Activated effector memory CD4-positive, alpha-beta T cell treated with Interleukin-2 at 50 U/mL for 16 hours (primary cell): Measurements from ENCODE around the gene TYSND1.
"Not testable (repeated sequence)": the region's sequence is repeated elsewhere in the genome, so short reads cannot be mapped to it uniquely, and the experiment has no call there.

Experiments used
- DNase-seq: peaks from one replicate; pipeline ENCODE4 v3.0.0-alpha.2; 2020

TYSND1 gene

DNA sequence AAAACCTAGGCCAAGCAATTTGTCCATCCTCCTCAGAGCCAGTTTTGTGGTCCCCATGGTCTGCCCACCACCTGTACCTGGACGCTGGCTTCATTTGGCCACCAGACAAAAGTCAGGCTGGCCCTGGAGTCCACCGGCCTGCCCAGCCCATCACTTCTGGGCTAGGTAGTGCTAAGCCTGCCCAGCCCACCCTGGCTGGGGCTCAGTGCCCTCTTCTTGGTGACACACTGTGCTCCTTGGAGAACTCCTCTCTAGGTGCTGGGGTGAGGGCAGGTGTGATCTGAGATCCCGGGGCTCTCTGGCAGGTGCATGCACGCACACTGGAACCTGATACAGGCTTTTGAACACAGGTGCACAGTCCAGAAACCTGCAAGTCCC, 15.0 kb downstream of the TYSND1 start:
- no peak for DNase-seq

DNA sequence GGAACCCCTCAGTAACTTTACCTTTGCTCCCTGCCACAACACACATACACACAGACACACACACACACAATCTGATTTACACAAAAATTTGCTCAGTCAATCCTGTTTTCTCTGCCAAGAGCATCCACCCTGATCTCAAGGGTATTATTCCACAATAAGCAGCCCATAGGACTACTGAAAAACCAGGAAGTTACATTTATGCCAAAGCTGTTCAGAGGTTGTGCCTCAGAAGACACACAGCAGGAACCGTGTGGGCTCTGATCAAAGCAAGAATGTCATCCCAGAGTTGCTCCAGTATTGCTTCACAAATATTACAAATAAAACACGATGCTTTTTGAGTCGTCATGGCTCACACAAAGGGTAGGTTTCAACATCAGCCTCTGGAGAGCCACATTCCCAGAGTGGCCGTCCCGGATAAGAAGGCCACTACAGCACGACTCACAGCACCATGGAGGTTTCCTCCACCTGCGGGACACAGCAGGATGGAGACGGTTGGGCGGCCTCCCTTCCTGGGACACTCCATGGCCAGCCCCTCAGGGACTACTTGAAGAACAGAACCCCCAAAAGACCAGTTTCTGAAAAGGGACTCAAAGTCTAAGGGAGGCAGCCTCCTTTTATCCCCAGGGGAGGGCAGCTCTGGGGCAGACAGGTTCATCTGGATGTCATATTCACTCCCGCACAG, 15.5 kb downstream of the TYSND1 start:
- no peak for DNase-seq

DNA sequence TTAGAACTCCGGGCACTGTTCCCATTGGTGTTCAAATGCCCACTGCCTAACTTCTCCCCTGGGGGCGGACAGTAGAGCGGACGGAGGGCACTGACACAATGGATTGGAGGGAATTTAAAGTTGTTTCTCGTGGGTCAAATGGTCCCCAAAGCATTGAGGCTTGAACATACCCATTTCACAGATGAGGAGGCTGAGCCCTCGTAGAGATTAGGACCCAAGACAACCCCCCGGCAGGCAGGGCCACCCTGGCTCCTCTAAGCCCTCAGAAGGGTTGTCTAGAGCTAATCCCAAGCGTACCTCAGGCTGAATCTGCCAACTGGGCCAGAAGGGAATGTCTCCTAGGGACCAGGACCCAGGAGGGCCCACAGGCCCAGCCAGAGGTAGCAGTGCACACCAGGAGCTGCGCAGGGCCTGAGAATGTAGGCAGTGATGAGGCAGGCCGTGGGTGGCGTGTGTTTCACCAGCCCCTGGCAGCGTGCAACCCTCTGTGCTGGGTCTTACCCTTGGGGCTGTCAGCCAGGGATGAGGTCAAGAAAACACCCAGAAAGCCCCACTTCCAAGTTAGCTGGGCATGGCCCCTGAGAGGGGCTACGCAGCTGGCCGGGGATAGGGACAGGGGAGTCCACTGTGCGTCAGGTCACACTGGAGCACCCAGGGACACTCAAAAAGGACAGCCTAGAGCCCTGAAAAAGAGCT, 19.7 kb downstream of the TYSND1 start:
- DNase-seq = no peak

DNA sequence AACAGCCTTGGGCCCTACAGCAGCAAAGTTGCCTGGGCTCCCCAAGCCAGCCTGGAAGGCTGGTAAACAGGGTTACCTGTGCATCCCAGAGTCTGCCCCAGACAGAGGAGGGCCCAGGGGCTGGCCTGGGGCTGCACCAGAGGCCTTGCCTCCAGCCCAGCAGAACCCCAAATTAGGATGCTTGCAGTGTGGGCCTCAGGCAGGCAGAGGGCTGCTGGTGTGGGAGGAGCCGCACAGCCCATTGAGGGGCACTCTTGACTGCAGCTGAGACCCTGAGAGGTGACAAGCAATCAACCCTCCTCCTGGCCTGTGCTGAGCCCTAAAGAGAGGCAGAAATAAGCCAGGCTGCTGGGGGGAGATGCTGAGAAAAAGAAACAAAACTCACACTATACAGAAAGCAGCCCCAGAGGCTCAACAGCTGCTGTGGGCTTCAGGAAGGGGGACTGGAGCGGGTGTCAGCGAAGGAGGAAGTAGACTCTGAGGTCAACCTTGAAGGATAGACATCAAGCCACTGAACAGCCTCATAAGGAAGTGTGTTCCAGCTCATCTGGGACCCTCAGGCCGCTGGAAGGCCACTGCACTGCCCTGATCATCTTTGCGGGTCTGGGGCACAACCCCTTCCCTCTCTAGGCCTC, 20.5 kb downstream of the TYSND1 start:
- no peak for DNase-seq

DNA sequence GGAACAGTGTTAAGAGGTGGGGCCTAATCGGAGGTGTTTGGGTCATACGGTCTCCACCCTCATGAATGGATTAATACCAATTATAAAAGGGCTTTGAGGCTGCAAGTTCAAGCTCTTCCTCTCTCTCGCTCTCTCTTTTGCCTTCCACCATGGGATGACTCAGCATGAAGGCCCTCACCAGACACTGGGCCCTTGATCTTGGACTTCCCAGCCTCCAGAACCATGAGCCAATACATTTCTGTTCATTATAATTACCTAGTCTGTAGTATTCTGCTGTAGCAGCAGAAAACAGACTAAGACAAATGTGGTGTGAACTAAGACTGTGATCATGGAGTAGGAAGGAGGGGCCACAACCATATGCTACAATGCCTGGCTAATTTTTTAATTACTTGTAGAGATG, 21.6 kb downstream of the TYSND1 start:
- no peak for DNase-seq

DNA sequence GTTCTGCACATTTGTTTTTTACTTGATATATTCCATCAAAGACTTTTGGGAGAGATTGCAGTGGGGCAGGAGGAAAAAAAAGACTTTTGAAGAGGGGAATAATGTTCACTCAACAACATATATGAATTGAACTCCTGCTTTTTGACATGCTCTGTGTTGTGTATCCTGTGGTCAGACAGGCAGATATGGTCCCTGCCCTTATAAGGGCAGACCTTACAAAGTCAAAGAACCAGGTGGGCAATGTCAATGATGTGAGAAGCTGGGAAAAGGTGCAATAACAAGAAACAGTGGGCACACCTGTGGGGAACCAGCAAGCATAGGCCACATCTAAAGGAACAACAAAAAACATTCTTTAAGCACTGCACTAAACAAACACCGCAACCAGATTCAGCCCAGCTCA, 22.1 kb downstream of the TYSND1 start:
- no peak for DNase-seq

DNA sequence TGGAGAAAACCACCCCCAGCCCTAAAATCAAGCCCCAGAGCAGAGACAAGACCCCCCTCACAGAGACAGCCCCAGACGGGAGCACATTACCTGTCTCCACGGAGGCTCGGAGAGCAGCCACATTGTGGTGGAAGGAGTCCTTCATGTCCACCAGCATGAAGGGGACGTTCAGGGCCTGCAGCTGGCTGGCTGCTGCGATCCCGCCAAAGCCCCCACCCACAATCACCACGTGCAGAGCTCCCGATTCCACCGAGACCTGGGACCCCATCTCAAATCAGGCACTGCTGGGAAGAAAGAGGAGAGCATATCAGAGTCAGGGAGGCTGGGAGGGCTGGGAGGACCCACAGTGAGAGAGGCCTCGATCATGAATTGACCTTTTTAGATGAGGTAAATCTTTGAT, 22.7 kb downstream of the TYSND1 start:
- DNase-seq = no peak

DNA sequence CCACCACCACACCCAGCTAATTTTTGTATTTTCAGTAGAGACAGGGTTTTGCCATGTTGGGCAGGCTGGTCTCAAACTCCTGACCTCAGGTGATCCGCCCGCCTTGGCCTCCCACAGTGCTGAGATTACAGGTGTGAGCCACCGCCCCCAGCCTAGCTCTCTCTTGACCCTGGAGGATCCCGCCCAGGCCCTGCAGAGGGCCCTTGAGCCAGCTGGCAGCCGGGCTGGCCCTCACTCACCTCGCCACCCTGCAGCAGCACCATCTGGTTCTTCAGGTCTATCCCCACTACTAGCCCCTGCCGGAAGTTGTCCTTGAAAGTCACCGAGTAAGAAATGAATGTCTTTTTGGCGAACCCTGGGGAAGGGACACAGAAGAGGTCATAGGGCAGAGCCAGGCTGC, 23.3 kb downstream of the TYSND1 start:
- not testable (repeated sequence) for DNase-seq

DNA sequence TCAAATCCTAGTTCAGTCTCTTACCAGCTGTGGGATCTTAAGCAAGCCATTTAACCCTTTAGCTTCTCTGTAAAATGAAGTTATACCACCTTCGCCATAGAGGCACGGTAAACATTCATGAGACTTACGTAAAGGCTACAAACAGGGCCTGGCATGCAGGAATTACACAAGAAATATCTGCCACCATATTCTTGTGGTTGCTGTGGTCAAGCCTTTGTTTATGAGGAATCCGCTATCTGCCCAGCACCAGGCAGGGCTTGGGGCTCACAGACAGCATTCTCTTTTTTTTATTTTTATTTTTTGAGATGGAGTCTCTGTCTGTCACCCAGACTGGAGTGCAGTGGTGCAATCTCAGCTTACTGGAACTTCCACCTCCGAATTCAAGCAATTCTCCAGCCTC, 23.8 kb downstream of the TYSND1 start:
- DNase-seq = no peak

DNA sequence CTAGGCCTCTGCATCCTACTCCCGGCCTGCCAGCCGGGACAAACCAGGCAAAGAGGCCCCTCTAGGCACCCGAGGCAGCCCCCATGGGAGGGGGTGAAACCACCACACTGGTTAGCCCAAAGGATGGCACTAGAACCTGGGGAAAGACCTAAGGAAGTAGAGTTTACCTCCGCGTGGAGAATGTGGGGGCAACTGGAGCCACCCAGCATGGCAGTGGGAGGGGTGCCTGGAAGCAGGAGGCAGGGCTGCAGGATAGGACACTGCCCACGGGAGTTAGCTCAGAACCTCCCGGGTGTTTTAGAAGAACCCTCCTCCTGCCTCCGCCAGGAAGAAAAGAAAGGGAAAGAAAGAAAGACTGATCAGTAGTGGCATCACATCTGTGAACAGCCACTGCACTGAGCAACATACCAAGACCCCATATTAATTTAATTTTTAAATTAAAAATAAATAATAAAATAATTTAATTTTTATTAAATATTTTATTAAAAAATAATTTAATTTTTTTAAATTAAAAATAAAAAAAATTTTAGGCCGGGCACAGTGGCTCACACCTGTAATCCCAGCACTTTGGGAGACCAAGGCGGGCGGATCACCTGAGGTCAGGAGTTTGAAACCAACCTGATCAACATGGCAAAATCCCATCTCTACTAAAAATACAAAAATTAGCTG, 25.1 kb downstream of the TYSND1 start:
- DNase-seq = no peak

DNA sequence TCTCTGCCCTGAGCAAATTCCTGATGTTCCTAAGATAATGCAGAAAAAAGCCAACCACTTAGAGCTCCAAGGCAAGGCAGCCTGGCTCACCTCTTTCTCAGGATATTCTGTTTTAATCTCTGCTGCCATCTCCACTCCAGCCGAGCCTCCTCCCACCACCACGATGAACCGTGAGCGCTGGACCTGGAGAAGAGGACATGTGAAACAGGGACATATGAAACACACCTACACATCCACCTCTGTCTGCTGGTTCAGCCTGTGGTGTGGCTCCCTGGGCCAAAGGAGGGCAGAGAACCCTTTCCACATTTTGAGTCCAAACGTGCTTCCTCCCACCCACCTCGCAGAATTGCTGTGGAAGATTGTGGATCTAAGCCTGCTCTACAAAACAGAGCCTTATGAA, 26.1 kb downstream of the TYSND1 start:
- no peak for DNase-seq

DNA sequence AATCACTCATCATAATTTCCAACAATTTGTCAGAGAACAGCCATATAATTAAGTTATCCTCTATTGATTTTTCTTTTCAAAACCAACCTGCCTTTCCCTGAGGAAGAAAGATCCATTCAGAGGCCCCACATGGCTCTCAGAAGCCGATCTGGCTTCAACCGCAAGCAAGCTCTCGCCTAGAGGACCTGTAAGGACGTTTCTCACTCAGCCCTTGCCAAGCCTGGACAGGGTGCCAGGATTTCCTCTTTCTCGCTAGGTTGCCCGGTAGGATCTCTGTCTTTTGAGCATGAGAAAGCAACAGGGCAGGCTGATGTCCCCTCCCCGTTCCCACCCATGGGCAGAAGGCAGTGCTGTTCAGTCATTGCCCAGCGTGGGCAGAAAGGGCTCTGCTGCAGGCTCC, 26.9 kb downstream of the TYSND1 start:
- no peak for DNase-seq

DNA sequence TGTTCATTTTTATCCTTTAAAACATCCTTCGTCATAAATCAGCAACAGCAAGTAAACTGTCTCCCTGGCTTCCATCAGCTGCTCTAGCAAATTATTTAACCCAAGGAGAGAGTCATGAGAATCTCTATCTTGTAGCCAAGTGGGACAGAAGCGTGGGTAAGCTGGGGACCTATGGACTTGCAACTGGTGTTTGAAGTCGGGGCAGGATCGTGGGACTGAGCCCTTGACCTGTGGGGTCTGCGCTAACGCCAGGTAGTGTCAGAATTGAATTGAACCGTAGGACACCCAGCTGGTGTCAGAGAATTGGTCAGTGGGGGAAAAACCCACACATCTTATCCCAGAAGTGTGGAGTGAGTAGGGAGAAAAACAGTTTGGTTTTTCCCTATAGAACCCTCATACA, 27.3 kb downstream of the TYSND1 start:
- DNase-seq = no peak

DNA sequence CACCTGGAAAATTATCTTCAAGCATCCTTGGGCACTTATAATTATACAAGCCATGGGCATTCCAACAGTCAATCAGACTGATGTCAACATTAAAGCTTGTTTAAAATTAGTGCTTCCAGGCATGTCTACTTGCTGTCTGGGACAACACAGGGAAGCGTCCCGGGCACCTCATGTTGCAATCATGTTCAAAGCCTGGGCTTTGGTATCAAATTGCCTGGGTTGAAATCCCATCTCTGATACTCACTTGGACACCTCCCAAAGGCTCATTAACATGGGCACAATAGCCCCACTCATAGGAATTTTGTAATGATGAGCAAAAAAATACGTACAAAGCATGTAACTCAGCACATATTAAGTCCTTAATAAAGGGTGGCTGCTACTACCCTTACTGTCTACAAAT, 28.3 kb downstream of the TYSND1 start:
- DNase-seq = no peak

DNA sequence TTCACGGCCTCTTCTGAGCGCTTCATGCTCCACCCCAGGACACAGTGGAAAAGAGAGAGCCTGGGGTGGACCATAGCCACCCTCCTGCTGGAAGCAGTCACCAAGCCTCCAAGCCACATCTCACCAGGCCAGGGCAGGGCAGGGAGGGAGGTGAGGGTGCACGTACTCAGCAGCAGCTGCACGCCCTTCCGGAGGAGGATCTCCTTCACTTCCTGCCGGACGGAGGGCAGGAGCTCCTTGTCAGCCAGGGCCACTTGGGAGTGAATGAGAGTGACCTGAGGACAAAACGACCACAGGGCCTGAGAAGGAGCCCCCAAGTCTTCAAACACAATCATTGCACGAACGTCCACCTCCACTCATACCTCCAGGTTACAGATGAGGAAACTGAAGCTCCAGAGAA, 28.9 kb downstream of the TYSND1 start:
- DNase-seq = no peak

DNA sequence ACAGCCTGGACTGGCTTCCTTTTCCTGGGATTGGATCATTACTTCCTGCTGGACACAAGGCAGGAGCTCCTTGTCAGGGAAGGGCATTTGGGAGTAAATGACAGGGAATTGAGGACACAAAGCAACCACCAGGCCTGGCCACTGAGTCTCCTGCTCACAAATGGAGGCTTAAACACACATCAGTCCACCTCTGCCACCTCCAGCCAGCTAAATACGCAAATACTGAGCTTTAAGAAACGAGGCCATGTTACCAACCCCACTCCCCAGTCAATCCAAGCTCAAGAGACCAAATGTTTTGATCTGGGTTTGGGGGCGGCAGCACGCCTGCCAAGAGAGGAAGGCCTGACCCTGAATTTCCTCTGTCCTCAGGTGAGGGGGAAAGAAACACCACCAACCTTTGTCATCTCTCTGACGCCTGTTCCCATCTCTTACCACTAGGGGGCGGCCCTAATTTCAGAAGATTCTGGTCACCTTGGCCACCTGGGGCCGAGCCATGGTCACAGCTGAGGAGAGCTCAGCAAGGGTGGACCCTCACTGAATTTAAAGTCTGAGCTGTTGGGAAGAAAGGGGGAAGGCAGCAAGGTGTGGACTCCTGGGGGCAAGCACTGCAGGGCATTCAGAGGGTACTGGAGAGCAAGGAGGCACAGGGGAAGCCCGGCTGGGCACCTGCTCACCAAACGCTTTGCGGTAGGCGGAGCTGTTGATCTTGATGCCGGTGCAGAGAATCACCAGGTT, 30.4 kb downstream of the TYSND1 start:
- peak; percentile 37 for DNase-seq

DNA sequence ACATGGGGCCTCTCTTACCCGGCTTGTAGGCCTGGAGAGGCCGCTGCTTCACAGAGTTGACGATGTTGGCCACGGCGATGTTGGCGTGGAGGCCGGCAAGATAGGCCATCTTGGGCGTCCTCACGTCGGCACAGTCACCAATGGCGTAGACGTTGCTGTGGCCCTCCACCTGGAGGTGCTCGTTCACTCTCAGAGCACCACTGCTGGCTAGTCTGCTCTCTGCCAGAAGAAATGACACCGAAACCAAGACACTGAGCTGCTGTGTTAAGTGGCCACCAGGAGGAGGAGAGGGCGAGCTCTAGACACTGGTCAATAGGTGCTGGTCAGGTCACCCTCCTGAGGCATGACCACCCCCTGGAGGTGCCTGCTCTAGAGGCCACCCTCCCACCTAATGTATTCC, 31.6 kb downstream of the TYSND1 start:
- no peak for DNase-seq

DNA sequence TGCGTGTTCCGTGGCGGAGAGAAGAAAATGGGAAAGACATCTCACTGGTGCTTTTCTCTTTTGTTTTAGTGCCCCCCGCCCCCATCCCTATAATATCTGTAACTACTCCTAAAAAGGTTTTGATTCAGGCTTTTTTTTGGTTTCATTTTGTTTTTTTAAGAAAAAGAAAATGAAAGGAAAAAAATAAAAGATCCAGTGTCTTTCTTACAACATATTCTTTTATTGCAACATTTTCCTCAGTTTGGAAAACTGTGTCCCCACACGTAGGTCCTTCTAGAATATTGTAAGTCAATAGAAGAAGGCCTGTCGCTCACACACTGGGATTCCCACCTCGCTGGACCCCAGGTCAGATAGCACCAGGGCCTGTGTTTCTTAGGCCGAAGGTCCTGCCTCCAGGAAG, 34.4 kb downstream of the TYSND1 start:
- no peak for DNase-seq

DNA sequence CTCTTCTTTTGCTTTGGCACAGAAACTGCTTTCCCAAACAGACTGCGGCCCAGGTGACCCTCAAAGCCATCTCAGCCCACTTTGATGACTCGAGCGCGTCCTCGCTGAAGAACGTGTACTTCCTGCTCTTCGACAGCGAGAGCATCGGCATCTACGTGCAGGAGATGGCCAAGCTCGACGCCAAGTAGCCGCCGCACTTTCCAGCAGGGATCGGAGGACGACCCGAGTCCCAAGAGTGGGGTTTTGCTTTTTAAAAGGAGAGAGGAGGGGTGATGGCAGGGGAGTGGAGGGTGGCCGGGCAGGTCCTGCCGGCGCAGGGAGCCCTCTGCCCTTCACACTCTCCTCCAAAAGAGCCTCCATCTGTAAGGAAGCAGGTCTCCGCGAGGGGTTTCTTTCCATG, 35.0 kb downstream of the TYSND1 start:
- no peak for DNase-seq

DNA sequence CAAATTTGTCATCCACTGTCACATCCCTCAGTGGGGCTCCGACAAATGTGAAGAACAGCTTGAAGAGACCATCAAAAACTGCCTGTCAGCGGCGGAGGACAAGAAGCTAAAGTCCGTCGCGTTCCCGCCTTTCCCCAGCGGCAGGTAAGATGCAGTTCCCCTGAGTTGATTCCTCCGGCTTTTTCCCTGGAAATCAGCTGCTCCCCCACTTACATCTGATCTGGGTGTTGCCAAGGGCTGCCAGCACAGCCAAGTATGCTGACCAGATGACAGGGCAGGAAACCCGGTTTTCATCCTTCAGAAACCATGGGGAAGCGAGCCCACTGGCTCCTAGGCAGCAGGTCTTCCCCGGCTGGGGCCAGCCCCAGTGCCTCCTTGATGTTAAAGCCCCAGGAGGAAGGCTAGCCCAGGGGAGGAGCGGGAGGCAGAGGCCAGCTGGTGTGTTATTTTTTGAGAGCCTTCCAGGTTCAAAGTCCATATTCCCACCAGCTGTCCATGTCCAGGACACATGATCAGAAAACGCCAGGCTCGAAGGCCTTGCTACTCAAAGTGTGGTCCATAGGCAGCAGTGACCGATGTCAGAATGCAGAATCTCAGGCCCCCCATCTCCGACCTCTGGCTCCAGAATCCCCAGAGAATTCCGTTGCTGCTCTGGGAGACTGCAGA, 37.3 kb downstream of the TYSND1 start:
- no peak for DNase-seq

DNA sequence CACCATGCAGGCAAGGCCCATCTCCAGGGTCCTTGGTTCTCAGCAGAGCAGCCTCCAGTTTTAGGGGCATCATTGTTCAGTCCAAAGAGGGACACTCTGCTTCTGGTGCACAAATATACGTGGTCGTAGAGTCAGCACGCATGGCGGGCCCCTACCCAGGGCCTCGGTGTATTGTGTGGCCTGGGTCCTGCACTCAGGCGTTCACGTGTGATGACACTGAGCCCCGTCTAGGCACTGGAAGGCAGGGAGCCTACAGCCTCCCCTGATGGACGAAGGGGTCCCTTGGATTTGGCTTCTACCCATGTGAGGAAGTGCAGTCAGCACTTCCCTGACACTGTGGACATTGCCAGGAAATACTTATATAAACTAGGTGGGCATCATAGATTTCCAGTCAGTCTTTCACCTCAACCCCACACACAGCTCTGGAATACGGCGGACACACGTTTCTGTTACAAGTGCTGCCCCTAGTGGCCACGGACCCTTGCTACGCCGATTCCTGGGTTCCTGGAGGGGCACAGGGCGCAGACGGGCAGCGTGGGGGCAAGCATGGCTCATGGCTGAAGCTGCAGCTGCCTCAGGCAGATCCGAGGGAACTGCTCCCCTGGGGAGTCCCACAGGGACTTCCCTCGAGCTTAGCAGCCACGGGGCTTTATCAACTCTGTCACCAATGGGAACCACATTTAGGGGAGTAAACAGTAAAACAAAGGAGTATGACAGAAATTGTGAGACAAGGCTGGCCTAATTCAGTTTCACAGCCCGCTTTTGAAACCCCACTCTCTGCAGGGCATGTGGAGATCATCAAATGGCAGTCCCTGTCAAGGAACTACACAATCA, 39.3 kb downstream of the TYSND1 start:
- no peak for DNase-seq

DNA sequence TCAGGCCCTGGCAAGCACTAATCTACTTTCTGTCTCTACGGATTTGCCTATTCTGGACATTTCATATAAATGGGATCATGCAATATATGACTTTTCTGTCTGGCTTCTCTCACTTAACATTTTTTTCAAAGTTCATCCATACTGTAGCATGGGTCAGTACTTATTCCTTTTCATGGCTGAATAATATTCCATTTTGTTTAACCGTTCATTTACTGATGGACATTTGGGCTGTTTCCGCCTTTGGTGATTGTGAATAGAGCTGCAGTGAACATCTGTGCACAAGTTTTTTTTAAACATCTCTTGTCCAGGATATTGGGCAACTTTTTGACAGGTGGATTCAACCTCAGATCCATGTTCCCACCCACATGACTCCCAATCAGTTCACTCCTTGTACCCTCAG, 44.8 kb downstream of the TYSND1 start:
- no peak for DNase-seq
